ENCODE results near the gene GLRA1. TPM values are rescaled to one million over a fixed set of nuclear protein-coding genes. Genes with fewer than 3 reads are reported as not detected.
A peak's percentile ranks its signal among the peaks of the same experiment; 100 is the strongest.
"Not testable (repeated sequence)": the region's sequence is repeated elsewhere in the genome, so short reads cannot be mapped to it uniquely, and the experiment has no call there.

The GLRA1 gene
- total RNA-seq, 1 donor from 2014 or later: not detected

GRCh38 chr5:151847871-151848270, 76.8 kb downstream of the GLRA1 start:
- no peaks in the 10 kb centered on the region for H3K36me3 Mint-ChIP-seq
- H3K9me3 Mint-ChIP-seq: no peaks in the 10 kb centered on the region
- no peak for DNase-seq (ENCODE audit: low spot score in 2 of 2, unreplicated experiment in 2 of 2)
- no peak overlapping the region for H3K27ac Mint-ChIP-seq
- H3K27me3 Mint-ChIP-seq (ENCODE audit: low read depth): no peaks in the 10 kb centered on the region
- H3K4me3 Mint-ChIP-seq: no peak overlapping the region
- no peaks in the 10 kb centered on the region for H3K4me1 Mint-ChIP-seq
- no peak for TF ChIP-seq CTCF (IDR thresholded peaks at IDR 0.05; ENCODE audit: unreplicated experiment)

GRCh38 chr5:151846765-151847164, 77.9 kb downstream of the GLRA1 start:
- H3K4me1 Mint-ChIP-seq: no peaks in the 10 kb centered on the region
- H3K4me3 Mint-ChIP-seq: no peak overlapping the region
- H3K36me3 Mint-ChIP-seq: no peaks in the 10 kb centered on the region
- no peak for DNase-seq (ENCODE audit: low spot score in 2 of 2, unreplicated experiment in 2 of 2)
- no peaks in the 10 kb centered on the region for H3K27me3 Mint-ChIP-seq (ENCODE audit: low read depth)
- no peaks in the 10 kb centered on the region for H3K9me3 Mint-ChIP-seq
- no peak for TF ChIP-seq CTCF (IDR thresholded peaks at IDR 0.05; ENCODE audit: unreplicated experiment)
- no peak overlapping the region for H3K27ac Mint-ChIP-seq

- not testable (repeated sequence) for H3K27ac Mint-ChIP-seq; DNase-seq (ENCODE audit: low spot score in 2 of 2, unreplicated experiment in 2 of 2); H3K27me3 Mint-ChIP-seq (ENCODE audit: low read depth); H3K4me1 Mint-ChIP-seq; H3K4me3 Mint-ChIP-seq
- Mint-ChIP-seq H3K36me3 (peaks cover 31% of the 10 kb centered on the region), H3K9me3 (peaks cover 65% of the 10 kb centered on the region)
Observed at GRCh38 chr5:151832843-151833242, 91.8 kb downstream of the GLRA1 start.

GRCh38 chr5:151829370-151829769, 95.3 kb downstream of the GLRA1 start:
- H3K9me3 Mint-ChIP-seq: peaks cover 39% of the 10 kb centered on the region
- H3K27me3 Mint-ChIP-seq (ENCODE audit: low read depth): no peaks in the 10 kb centered on the region
- H3K36me3 Mint-ChIP-seq: peaks cover 29% of the 10 kb centered on the region
- DNase-seq (ENCODE audit: low spot score in 2 of 2, unreplicated experiment in 2 of 2): no peak
- H3K27ac Mint-ChIP-seq: no peak overlapping the region
- peaks cover 4% of the 10 kb centered on the region for H3K4me1 Mint-ChIP-seq
- TF ChIP-seq CTCF (IDR thresholded peaks at IDR 0.05; ENCODE audit: unreplicated experiment): no peak
- H3K4me3 Mint-ChIP-seq: no peak overlapping the region

GRCh38 chr5:151825445-151825844, 99.2 kb downstream of the GLRA1 start:
- H3K4me1 Mint-ChIP-seq: peaks cover 9% of the 10 kb centered on the region
- H3K9me3 Mint-ChIP-seq: peaks cover 9% of the 10 kb centered on the region
- peak in 1 of 2 experiments; percentile 68 for DNase-seq (ENCODE audit: low spot score in 2 of 2, unreplicated experiment in 2 of 2)
- no peaks in the 10 kb centered on the region for H3K27me3 Mint-ChIP-seq (ENCODE audit: low read depth)
- H3K4me3 Mint-ChIP-seq: no peak overlapping the region
- peaks cover 5% of the 10 kb centered on the region for H3K36me3 Mint-ChIP-seq
- peak overlapping the region; percentile 75 for H3K27ac Mint-ChIP-seq
- peak; percentile 92 for TF ChIP-seq CTCF (IDR thresholded peaks at IDR 0.05; ENCODE audit: unreplicated experiment)

GRCh38 chr5:151822141-151822540, 102.5 kb downstream of the GLRA1 start:
- H3K4me1 Mint-ChIP-seq: peaks cover 15% of the 10 kb centered on the region
- no peak overlapping the region for H3K27ac Mint-ChIP-seq
- DNase-seq (ENCODE audit: low spot score in 2 of 2, unreplicated experiment in 2 of 2): no peak
- no peak for TF ChIP-seq CTCF (IDR thresholded peaks at IDR 0.05; ENCODE audit: unreplicated experiment)
- H3K27me3 Mint-ChIP-seq (ENCODE audit: low read depth): no peaks in the 10 kb centered on the region
- no peaks in the 10 kb centered on the region for H3K9me3 Mint-ChIP-seq
- H3K36me3 Mint-ChIP-seq: peaks cover 4% of the 10 kb centered on the region
- H3K4me3 Mint-ChIP-seq: no peak overlapping the region

Data from mesothelial cell of epicardium (in vitro differentiated cells).